Measurements from ENCODE around the gene CHMP1A. TPM values are rescaled to one million over a fixed set of nuclear protein-coding genes. Genes with fewer than 3 reads are reported as not detected.
A peak's percentile ranks its signal among the peaks of the same experiment; 100 is the strongest.
"Not testable (repeated sequence)": the region's sequence is repeated elsewhere in the genome, so short reads cannot be mapped to it uniquely, and the experiment has no call there.

The CHMP1A gene
- total RNA-seq, 6 donors from 2014 or later: 51.4 to 117 (median 97.8) TPM

- H3K9me3 ChIP-seq: no peaks in the 10 kb centered on the region
- ATAC-seq (ENCODE audit: low FRiP score in 2 of 2) (peak in 1 of 2 donors; percentile 16), DNase-seq (no peak)
- WGBS, 2 donors: 85% methylated on average over 9 of the region's 9 CpGs; no CpG with 5 or more reads in 1 of the 2 donors
- H3K36me3 ChIP-seq: peaks cover 0 to 14% (median 2%) of the 10 kb centered on the region in 4 donors
- H3K4me3 ChIP-seq: no peak overlapping the region
- no peak for TF ChIP-seq POLR2A (IDR thresholded peaks at IDR 0.05)
- TF ChIP-seq POLR2AphosphoS5 (IDR thresholded peaks at IDR 0.05): no peak
- no peak for TF ChIP-seq EP300 (IDR thresholded peaks at IDR 0.05)
- no peak for TF ChIP-seq CTCF (IDR thresholded peaks at IDR 0.05)
- H3K27ac ChIP-seq: peak overlapping the region in 1 of 4 donors; percentile 53
- H3K4me1 ChIP-seq: peaks cover 0 to 15% (median 2%) of the 10 kb centered on the region in 4 donors
- no peaks in the 10 kb centered on the region for H3K27me3 ChIP-seq
These were observed 10.1 kb upstream of the CHMP1A start for GRCh38 chr16:89667633-89668032.

GRCh38 chr16:89667000-89667399 is 9.5 kb upstream of the CHMP1A start:
- not testable (repeated sequence) for H3K9me3 ChIP-seq; H3K27ac ChIP-seq; H3K4me3 ChIP-seq; ATAC-seq (ENCODE audit: low FRiP score in 2 of 2); H3K27me3 ChIP-seq; DNase-seq
- peaks cover 0 to 15% (median 2%) of the 10 kb centered on the region in 4 donors for H3K4me1 ChIP-seq
- peak in 2 of 6 experiments; percentile 14 to 41 for TF ChIP-seq CTCF (IDR thresholded peaks at IDR 0.05)
- 68 to 79% methylated on average over 7 of the region's 7 CpGs for WGBS, 2 donors
- peaks cover 0 to 18% (median 4%) of the 10 kb centered on the region in 4 donors for H3K36me3 ChIP-seq

- peaks cover under 1 to 20% (median 6%) of the 10 kb centered on the region in 4 donors for H3K4me1 ChIP-seq
- peaks cover 0 to 25% (median 10%) of the 10 kb centered on the region in 4 donors for H3K36me3 ChIP-seq
- 87 to 90% methylated on average over 11 of the region's 11 CpGs for WGBS, 2 donors
- H3K27me3 ChIP-seq; H3K27ac ChIP-seq; ATAC-seq (ENCODE audit: low FRiP score in 2 of 2); DNase-seq; H3K4me3 ChIP-seq; H3K9me3 ChIP-seq: not testable (repeated sequence)
These were observed 6.7 kb upstream of the CHMP1A start for GRCh38 chr16:89664238-89664637.

GRCh38 chr16:89661215-89661614 is 3.7 kb upstream of the CHMP1A start:
- H3K36me3 ChIP-seq: peaks cover 0 to 25% (median 10%) of the 10 kb centered on the region in 4 donors
- DNase-seq (no peak), ATAC-seq (ENCODE audit: low FRiP score in 2 of 2) (no peak)
- H3K4me3 ChIP-seq: no peak overlapping the region
- 92 to 95% methylated on average over 9 of the region's 9 CpGs for WGBS, 2 donors
- H3K4me1 ChIP-seq: peaks cover 18 to 26% (median 23%) of the 10 kb centered on the region in 4 donors
- H3K27ac ChIP-seq: no peak overlapping the region
- no peak for TF ChIP-seq CTCF (IDR thresholded peaks at IDR 0.05)
- no peak for TF ChIP-seq POLR2A (IDR thresholded peaks at IDR 0.05)
- TF ChIP-seq POLR2AphosphoS5 (IDR thresholded peaks at IDR 0.05): no peak
- no peak for TF ChIP-seq EP300 (IDR thresholded peaks at IDR 0.05)
- H3K9me3 ChIP-seq: no peaks in the 10 kb centered on the region
- H3K27me3 ChIP-seq: no peaks in the 10 kb centered on the region

- TF ChIP-seq POLR2AphosphoS5 (IDR thresholded peaks at IDR 0.05) (no peak), CTCF (IDR thresholded peaks at IDR 0.05) (no peak), POLR2A (IDR thresholded peaks at IDR 0.05) (no peak), EP300 (IDR thresholded peaks at IDR 0.05) (no peak)
- peaks cover 21 to 36% (median 28%) of the 10 kb centered on the region in 4 donors for H3K4me1 ChIP-seq
- DNase-seq (no peak), ATAC-seq (ENCODE audit: low FRiP score in 2 of 2) (no peak)
- no peak overlapping the region for H3K4me3 ChIP-seq
- H3K9me3 ChIP-seq: no peaks in the 10 kb centered on the region
- H3K36me3 ChIP-seq: peaks cover 0 to 25% (median 10%) of the 10 kb centered on the region in 4 donors
- no peaks in the 10 kb centered on the region for H3K27me3 ChIP-seq
- 82 to 88% methylated on average over 7 of the region's 7 CpGs for WGBS, 2 donors
- H3K27ac ChIP-seq: peak overlapping the region in 1 of 4 donors; percentile 46
These were observed 2.6 kb upstream of the CHMP1A start for GRCh38 chr16:89660146-89660545.
